Esophagus mucosa (tissue), 1 donor: ENCODE results near the gene TTYH3. TPM values are rescaled to one million over a fixed set of nuclear protein-coding genes. Genes with fewer than 3 reads are reported as not detected.

Experiments
- ATAC-seq: fragments of 200-7000 bp; cut with Tn5 transposase; one replicate; pipeline ENCODE4 v1.9.1; 2020
- total RNA-seq: library from RNA; stranded (reverse); gene quantifications from one replicate; pipeline ENCODE4 v1.2.4, GENCODE V29; 2023
- donor health status: DM: yes; HTN: yes; CAD: no.

The TTYH3 gene
- total RNA-seq, 1 donor from 2014 or later, result 11.7 TPM

DNA sequence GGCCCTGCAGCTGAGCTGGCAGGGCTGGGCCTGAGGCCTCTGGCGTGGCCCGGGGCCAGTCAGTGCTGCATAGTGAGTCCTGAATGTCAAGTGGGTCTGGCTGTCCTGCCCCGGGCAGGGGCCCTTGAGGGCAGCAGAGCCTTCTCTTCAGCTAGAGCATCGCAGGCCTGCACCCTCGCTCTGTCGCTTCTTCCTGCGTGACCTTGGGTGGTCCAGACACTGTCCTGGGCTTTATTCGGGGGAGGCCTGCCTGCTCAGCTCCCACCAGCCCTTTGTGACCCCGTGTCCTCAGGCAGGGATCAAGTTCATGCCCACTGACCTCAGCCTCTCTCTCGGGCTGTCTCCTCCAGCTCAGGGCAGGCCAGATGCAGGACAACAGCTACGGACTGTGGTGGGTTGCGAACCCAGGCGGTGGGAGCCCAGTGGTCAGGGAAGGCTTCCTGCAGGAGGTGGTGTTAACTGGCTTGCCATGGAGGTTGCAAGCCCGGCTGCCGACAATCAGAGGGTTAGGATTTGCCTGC is 3.4 kb downstream of the TTYH3 start:
- ATAC-seq, result no peak

DNA sequence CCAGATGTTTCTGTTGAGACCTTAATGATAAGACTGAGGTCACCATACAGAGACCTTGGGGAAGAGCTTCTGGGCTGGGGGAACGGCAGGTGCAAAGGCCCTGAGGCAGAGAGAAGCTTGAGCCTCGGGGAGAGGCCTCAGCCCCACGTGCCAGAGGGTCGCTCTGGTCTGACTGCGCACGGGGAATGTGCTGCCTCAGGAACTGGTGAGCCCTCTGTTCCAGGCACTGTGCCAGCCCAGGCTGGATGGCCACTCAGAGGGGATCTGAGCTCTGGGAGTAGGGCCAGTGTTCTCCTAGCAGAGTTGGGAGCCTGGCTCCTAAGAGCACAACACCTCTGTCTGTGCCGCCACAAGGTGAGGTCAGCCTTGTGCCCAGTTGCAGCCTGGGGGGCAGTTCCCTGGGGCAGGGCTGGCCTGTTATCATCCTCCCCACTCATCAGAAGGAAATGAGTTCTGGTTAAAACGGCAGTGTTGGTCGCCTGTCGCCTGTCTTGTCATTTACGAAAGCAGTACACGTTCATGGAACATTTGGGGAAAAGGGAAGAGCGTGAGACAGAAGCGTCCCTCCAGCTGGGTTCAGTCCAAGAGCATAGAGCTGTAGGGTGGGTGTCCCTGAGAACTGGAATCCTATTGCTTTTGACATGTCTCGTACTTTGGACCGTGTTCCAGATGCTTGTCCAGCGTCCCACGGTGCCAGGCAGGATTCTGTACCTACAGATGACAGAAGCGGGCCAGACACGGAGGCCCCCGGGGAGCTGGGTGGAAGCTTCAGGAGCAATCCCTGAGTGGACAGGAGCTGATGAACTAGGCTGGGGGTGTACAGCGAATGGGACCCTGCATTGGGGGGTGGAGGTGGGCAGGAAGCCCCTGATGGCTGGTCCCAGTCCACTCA is 4.3 kb downstream of the TTYH3 start:
- ATAC-seq, result no peak

- ATAC-seq, result no peak
Measured at GRCh38 chr7:2637066-2637471, 5.3 kb downstream of the TTYH3 start.

- ATAC-seq, result no peak
Measured at GRCh38 chr7:2637505-2638223, 5.9 kb downstream of the TTYH3 start.

- ATAC-seq, result no peak
Measured at GRCh38 chr7:2638224-2638991, 6.6 kb downstream of the TTYH3 start.

- no peak for ATAC-seq
Measured at GRCh38 chr7:2639181-2639681, 7.4 kb downstream of the TTYH3 start.

- ATAC-seq, result no peak
Measured at GRCh38 chr7:2639695-2640481, 8.1 kb downstream of the TTYH3 start.

DNA sequence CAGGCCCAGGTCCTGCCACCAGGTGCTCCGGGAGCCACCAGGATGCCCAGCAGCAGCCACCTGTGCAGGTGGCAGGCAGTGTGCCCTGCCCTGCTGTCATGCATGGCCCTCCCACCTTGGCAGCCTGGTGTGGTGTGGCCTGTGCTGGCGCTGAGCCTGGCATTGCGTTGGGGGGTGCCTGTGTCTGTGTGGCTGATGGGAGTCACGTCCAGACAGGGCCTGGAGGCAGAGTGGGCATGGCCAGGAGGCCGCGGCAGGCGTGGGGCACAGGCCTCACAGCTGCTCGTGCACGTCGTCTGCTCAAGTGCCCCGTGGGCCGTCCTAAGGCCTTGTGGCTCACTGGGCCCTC is 8.7 kb downstream of the TTYH3 start:
- ATAC-seq, result peak; percentile 38

DNA sequence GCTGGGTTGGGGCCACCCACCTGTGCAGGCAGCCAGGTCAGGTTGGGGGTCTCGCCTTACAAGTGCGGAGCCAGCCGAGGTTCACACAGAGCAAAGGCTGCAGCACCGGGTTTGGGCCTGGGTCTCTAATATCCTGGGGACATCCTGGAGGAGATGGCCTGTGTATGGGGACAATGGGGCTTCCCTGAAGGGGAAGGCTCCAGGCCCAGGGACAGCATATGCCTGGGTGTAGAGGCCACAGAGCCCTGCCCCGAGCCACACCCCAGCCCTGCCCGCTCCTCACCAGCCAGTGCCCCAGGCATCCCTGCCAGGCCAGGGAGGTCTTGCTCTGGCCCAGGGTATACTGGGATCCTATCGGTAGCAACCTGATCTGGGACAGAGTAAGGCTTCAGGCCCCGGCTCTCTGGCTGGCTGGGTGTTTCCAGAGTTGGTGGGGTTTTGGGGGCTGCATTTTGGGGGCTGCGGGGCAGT is 9.1 kb downstream of the TTYH3 start:
- ATAC-seq, result peak; percentile 12

- ATAC-seq, result peak; percentile 58
Measured at GRCh38 chr7:2641406-2642393, 9.9 kb downstream of the TTYH3 start.

DNA sequence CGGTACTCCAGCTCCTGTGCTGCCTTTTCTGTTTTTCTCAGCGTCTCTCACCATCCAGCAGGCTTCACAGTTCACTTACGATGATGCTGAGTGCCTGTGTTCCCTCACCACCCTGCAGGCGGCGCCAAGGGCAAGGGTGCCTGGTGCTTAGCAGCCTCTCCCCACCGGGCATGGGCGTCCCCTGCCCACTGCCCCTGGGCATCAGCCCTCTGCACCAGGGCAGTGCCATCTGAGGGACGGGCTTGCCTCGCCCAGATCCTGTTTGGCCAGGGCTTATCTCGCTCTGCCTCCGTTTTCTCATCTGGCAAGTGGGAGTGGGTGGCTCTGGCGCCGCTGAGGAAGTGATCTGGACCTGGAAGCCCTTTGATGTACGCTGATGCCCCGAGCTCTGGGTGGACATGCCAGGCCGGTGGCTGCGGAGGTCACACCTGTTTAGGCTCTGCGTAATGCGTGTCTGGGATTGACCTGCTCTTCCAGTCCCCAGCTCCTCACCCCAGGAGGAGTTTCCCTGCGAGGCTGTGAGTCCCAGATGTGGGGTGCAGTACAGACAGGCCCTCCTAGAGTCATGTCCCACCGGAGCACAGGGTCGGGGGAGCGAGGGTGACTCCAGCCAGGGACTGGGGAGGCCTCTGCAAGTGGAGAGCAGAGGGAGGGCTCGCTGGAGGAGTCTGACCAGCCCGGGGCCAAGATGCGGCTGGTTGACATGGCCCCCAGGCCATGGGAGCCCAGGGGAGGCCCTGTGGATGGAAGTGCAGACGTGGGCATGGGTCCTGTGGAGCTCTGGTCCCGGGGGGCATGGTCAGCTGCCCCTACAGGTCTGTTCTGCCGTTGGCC is 11.8 kb downstream of the TTYH3 start:
- ATAC-seq, result no peak

DNA sequence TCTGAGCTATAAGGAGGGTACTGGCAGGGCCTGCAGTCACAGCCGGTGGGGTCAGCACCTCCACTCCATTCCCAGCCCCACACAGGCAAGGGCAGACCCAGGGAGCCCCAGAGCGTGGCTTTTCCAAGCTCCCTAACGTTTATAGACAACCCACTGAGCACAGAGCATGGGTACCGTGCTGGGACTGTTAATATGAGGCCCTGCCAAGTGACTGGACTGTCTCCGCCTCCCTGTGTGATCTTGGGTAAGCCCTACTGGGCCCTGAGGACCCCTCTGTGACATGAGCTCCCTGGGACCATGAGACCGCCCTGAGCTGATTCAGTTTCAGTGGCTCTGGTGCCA is 12.4 kb downstream of the TTYH3 start:
- ATAC-seq, result no peak

GRCh38 chr7:2644562-2645273 is 12.9 kb downstream of the TTYH3 start:
- peak; percentile 9 for ATAC-seq

DNA sequence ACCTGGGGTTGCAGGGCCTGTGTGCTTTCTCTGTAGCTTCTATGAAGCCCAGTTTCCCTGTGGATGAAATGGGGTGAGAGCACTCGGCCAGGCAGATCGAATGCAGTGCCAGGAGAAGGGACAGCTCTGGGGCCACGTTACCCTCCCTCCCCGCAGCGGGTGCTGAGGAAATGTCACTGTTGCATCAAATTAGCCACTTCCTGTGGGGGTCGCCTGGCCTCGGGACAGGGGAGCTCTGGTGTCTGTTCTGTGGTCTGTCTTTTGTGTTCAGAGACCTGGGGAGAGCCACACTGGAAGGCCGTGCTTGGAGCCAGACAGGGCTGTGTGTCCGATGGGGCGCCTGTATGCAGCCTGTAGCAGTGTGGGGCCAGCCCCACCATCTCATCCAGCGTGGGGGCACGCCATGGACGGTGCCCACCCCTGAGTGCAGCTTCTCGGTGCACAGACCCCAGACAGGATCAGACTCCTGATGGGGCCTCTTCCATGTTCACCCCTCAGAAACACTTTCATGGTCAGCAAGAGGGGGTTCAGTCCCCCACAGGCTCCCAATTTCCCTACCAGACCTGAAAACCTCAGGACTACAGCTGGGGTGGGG is 13.6 kb downstream of the TTYH3 start:
- no peak for ATAC-seq

DNA sequence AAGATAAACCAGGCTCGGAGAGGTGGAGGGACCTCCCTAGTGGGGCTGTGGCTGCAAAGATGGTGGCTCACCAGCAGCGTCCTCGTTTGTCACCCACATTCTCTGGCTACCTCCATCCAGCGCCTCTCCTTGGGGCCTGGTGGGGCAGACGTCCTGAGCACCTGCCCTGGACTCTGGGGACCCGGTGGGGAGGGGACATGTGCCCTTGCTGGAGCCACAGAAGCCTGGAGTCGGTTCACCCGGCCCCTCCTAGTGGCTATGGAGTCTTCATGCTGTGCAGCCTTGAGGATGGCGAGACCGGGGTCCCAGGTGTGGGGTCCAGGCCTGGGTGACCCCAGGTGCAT is 14.5 kb downstream of the TTYH3 start:
- ATAC-seq, result no peak

DNA sequence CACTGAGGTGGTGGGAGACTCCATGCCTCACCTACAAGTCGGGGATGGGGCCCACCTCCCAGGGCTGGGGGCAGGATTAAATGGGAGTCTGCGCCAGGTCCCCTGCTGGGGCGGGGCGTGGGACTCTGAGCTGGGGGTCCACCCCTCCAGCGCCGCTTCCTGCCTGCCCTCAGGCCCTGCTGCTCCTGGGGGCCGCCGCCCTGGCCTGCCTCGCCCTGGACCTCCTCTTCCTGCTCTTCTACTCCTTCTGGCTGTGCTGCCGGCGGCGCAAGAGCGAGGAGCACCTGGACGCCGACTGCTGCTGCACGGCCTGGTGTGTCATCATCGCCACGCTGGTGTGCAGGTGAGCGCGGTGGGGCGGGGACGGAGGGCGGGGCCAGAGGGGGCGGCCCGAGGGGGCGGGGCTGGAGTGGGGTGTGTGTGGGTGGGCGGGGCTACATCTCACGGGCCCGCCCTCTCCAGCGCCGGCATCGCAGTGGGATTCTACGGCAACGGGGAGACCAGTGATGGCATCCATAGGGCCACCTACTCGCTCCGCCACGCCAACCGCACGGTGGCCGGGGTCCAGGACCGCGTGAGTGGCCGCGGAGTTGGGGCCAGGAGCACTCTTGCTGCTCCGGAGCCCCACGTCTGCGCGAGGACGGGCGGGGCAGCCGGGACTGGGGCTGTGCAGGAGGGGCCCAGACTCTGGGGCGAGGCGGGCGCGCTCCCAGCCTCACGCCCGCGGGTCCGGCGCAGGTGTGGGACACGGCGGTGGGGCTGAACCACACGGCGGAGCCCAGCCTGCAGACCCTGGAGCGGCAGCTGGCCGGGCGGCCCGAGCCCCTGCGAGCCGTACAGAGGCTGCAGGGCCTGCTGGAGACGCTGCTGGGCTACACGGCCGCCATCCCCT is 15.1 kb downstream of the TTYH3 start:
- no peak for ATAC-seq

DNA sequence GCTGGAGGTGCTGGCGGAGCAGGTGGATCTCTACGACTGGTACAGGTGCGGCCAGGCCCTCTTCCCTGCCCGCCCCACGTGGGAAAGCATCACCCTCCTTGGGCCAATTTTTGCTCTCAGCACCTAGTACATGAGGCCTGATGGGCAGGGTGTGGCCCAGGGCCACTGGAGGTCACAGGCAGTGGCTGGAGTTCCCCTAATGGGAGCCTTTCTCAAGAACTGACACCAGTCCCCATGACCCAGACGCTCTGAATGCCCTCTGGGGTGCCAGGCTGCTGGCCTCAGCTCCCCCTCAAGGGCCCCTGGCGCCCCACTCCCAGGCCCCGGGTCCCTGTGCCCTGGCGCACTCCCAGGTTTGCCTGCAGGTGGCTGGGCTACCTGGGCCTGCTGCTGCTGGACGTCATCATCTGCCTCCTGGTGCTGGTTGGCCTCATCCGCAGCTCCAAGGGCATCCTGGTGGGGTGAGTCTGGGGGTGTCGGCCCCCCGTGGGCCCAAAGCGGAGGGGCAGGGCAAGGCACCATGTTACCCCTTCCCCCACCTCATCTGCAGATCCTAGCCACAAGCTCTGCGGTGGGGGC is 15.9 kb downstream of the TTYH3 start:
- no peak for ATAC-seq
